GM18867 (cell line): ENCODE measurements around the gene TMEM218.
"Not testable (repeated sequence)": the region's sequence is repeated elsewhere in the genome, so short reads cannot be mapped to it uniquely, and the experiment has no call there.

Experiments used
- ATAC-seq: cut with Tn5 transposase; IDR thresholded peaks from one replicate; pipeline ENCODE4 v1.9.1; 2021; ENCODE audit warnings: mild to moderate bottlenecking, moderate library complexity; ENCODE audit not compliant: unreplicated experiment

The TMEM218 gene

GRCh38 chr11:125091247-125091876 lies 20.1 kb downstream of the TMEM218 start:
- ATAC-seq, result no peak

DNA sequence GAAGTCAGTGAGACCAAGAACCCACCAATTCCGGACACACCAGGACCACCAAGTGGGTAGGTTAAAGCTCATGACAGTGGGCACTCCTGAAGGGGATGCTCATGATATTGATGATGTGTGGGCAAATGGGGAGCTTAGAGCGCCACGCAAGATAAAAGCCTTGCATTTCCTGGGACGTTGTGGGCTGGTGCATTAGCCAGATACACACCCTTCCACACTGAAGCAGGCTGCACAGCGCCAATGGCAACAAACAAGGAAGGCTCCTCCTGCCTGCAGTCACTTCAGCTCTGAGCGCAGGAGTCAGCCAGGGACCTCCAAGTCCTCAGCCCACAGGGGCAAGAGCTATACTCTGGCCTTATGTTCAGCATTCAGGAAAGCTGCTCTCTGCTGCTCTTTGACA lies 20.6 kb downstream of the TMEM218 start:
- ATAC-seq, result no peak

DNA sequence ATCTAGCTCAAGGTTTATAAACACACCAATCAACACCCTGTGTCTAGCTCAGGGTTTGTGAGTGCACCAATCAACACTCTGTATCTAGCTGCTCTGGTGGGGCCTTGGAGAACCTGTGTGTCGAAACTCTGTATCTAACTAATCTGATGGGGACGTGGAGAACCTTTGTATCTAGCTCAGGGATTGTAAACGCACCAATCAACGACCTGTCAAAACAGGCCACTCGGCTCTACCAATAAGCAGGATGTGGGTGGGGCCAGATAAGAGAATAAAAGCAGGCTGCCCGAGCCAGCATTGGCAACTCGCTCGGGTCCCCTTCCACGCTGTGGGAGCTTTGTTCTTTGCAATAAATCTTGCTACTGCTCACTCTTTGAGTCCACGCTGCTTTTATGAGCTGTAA lies 21.3 kb downstream of the TMEM218 start:
- not testable (repeated sequence) for ATAC-seq

DNA sequence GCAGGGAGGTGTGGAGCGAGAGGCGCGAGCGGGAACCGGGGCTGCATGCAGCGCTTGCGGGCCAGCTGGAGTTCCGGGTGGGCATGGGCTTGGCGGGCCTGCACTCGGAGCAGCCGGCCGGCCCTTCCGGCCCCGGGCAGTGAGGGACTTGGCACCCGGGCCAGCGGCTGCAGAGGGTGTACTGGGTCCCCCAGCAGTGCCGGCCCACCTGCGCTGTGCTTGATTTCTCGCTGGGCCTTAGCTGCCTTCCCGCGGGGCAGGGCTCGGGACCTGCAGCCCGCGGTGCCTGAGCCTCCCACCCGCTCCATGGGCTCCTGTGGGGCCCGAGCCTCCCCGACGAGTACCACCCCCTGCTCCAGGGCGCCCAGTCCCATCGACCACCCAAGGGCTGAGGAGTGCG lies 21.9 kb downstream of the TMEM218 start:
- not testable (repeated sequence) for ATAC-seq

GRCh38 chr11:125088576-125089455 lies 22.6 kb downstream of the TMEM218 start:
- no peak for ATAC-seq

GRCh38 chr11:125088123-125088522 lies 23.3 kb downstream of the TMEM218 start:
- no peak for ATAC-seq

DNA sequence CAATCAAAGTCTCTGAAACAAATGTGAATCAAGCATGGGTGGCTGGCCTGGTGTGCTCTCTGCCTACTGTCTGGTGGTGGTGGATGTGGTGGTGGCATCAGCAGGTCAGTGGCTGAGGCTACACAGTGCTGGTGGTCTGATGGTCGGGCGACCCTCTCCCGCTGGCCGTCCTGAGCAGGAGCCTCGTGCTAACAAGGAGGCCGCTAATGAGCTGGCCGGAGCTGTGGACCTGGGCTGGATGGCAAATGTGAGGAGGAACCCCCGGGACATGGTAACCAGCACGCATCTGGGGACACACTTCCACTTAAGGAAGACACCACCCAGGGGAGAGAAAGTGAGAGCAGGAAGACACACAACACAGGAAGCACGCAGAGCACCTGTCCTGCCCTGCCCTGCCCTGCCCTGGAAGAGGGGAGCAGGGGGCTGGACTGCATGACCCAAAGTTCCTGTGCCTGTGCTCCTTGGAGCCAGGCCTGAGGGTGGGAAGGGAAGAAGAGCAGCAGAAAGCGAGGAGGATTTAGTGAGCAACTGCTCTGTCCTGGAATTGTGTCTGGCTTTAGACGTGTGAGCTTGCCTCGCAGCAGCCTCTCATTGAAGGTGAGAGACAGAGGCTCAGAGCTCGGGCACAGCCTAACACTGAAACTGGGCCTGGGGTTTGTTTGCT lies 24.7 kb downstream of the TMEM218 start:
- ATAC-seq, result no peak

- ATAC-seq, result no peak
These were observed 25.9 kb downstream of the TMEM218 start for GRCh38 chr11:125085301-125086081.

- ATAC-seq, result no peak
These were observed 26.6 kb downstream of the TMEM218 start for GRCh38 chr11:125084761-125085231.

DNA sequence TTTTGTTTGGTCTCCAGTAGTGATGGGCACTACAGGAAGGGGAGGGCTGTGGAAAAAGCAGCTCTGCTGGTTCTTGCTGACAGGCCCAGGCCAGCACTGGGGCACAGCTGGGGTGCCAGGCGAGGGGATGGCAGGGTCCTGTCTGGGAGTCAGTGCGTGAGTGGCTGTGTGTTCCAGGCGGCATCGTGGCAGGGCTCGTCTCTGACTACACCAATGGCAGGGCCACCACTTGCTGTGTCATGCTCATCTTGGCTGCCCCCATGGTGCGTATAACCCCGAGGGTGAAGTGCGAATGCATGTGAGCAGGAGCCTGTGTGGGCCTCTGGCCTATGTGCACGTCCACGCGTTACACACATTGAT lies 27.4 kb downstream of the TMEM218 start:
- no peak for ATAC-seq

- no peak for ATAC-seq
These were observed 27.9 kb downstream of the TMEM218 start for GRCh38 chr11:125083312-125084056.

DNA sequence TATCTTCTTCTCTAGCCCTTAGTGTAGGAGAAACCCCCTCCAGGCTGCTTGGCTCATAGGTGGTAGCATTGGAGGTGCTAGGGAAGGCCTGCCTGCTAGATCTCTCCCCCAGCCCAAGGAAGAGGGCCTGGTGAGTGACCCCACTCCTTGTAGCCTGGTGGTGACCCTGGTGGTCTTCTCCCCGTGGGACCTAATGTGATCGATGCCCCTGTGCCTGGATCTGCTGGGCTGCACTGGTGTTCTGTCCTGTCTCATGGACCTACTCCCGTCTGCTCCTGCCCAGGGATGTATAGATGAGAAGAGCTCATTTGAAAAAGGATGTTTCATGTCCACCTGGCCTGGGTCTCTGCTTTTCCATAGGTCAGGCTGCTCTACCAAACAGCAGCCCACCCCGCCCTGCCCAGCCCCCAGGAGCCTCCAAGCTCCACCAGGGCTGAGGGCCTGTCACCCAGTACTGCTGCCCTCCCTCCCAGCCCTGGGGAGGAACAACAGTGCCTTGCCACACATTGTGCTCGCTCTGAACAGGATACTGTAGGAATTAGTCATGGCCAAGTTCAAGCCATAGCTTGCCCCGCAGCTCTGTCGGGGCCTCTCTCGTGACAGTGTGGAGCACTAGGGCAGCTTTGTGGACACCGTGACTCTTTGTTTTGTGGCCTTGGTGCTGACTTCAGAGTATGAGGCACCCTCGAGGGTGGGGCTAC lies 28.7 kb downstream of the TMEM218 start:
- ATAC-seq, result no peak

DNA sequence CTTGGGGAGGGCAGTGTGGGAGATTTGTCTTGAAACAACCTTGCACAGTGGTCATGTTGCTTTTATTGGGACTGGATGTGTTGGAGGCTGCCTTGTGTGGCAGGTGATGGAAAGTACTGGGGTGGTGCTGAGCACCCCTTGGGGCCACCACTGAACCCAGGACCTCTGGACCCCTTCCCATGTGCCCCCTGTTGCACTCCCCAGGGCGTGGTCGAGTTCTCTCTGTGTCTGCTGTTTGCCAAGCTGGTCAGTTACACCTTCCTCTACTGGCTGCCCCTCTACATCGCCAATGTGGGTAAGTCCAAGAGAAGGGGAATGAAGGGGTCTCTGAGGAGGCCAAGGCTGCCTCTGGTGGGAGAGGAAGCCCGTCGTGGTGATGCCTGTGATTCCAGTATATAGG lies 29.4 kb downstream of the TMEM218 start:
- ATAC-seq, result no peak

DNA sequence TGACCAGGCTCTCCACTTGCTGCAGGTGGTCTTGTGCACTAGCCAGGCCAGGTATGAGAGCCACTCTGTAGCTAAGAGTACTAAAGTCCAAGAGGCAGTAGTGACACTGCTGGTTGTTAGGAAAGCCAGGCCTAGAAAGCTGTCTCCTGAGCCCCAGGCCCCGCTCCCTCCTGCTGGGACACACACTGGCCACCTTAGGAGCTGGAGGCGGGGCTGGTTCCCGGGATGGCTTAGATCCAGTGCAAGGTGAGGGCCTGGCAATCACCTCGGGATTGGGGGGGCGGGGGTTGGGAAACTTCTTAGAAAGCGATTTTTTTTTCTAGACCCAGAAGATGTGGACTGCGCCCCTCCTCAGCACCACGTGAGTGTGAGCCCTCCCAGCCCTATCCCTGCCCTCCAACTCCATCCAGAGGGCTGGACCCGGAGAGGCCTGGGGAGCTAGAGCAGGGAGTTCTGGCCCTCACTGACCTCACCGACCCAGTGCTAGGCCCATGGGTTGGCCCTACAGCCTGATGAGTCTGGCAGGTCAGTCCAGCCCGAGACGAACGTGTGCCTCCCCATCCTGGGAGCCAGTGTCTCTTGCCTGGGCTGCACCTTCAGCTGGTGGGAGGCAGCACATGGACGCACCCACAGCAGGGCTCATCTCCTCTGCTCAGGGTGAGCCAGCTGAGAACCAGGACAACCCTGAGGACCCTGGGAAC lies 30.2 kb downstream of the TMEM218 start:
- no peak for ATAC-seq

DNA sequence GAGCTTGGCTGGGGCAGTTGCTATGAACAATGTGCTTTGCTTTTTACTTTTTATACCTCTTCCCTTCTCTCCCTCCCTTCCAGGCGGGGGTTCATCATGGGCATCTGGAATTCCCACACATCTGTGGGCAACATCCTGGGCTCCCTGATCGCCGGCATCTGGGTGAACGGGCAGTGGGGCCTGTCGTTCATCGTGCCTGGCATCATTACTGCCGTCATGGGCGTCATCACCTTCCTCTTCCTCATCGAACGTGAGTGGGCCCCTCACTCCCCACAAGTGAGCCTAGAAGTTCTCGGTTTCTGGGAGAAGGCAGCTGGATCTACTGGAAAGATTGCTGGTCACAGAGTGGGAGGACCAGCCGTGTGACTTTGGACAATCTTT lies 30.9 kb downstream of the TMEM218 start:
- no peak for ATAC-seq

- ATAC-seq, result no peak
These were observed 31.4 kb downstream of the TMEM218 start for GRCh38 chr11:125079878-125080530.

- no peak for ATAC-seq
These were observed 32.1 kb downstream of the TMEM218 start for GRCh38 chr11:125079151-125079877.
